Dedifferentiated amniotic fluid mesenchymal stem cell (primary cell): Measurements from ENCODE around the gene EDEM1.
"Not testable (repeated sequence)": the region's sequence is repeated elsewhere in the genome, so short reads cannot be mapped to it uniquely, and the experiment has no call there.

ENCODE experiments used
- DNase-seq: peaks from one replicate; pipeline ENCODE4 v3.0.0-alpha.2; 2016; ENCODE audit errors: extremely low spot score

EDEM1 gene

DNA sequence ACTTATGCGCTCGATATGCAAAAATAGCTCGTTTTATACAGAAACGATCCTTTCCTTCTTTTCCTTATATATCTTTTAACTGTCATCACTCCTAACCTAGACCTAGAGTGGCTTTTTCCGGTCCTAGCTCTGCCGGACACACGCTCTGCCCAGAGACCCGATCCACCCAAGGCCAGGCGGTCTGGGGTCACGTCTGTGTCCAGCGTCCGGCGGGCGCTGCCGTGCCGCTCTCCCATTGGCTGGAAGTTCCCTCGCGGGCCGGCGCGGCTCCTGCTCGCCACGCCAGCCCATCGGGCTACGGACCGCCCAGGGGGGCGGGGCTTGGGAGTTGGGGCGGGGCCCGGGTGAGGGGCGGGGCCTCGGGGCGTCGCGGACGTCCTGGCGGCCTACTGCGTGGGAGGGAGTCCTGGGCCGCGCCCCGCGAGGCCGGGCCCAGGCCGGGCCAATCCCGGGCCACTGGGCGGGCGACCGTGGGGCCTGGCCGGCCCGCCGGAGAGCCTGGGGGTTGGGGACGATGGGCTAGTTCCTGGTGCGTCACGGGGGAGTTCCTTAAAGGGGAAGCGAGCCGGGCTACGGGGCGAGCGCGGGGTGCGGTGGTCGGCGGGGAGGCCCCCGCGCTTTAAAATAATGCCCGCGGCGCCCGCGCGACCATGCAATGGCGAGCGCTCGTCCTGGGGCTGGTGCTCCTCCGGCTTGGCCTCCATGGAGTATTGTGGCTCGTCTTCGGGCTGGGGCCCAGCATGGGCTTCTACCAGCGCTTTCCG, at the start of gene EDEM1:
TSS of gene EDEM1 (plus strand) at position 552 of the 764 bp plus-strand sequence. CDS start at position 651, 99 bp downstream.
- DNase-seq: peak; percentile 92

DNA sequence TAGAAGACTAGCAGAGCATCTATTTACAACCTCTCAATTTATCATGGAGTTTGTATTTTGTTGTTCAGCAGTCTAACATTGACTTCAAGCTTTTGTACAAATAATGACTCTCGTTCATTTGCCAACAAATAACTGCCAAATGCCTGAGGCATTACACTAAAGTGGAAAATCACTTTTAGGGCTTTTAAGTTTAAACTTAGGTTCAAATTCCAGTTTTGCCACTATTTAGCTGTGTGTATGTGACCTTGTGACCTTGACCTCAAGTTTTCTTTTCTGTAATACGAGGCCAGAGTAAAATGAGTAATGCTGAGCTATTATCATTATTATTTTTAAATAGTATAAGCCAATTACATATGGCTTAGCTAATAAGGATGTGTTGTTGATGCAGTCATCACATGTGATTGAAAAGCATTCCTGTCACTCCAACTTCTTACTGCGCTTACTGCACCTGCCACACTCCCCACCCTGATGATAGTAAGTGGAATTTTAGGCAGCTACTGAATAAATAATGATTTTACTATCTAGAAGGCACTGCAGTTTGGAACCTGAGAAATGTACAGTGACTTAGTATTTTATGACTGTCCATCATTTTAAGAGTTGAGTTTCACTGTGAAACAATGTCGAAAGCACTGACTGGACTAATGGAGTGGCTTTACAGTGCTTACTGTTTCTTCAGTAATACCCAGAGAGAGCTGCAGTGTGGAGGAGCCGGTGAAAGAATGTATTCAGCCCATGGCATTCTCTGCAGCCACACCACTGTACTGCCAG, 49.1 kb upstream of the EDEM1 start:
- peak; percentile 25 for DNase-seq

DNA sequence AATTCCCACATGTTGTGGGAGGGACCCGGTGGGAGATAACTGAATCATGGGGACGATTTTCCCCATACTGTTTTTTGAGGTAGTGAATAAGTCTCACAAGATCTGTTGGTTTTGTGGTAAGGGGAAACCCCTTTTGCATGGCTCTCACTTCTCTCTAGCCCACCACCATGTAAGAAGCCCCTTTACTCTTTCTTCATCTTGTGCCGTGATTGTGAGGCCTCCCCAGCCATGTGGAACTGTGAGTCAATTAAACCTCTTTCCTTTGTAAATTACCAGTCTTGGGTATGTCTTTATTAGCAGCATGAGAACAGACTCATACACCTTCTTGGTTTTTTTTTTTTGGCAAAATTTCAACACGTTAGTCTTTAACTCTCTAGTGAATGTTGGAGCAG, 47.3 kb upstream of the EDEM1 start:
- DNase-seq: no peak

DNA sequence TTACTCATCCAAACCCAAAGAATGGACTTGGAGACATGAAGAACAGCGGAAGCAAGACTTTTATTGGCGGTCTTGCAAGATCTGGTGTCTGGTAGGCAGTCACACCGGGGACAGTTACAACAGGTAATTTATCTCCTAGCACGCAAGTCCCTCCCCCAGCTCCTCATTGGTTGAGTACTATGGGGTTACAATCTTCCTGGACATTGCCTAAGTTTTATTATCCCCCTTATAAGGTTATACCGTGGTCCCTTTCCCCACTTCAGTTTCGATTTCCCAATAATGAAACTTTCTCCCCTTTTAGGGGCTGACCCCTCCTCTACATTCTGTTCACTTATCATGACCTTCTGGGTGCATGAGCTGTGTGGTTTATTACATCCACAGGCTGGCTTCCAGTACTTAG, 46.7 kb upstream of the EDEM1 start:
- no peak for DNase-seq

DNA sequence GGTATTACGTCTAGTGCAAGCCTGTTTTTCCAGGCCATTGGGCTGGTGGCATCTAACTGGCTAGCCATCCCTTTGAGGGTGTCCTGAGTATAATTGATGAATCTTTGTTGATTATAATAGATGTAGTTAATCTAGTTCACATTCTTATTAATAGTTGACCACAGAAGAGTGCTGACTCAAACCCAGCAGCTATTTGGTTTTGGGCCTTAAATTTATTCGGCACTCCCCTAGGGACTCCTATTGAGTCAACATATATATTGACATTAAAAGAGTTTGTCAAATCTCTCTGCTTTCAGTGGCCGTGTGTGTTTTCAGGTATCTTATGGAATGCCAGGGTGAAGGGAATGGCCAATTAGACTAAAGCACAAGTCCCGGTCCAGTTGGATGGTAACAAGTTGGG, 45.7 kb upstream of the EDEM1 start:
- DNase-seq: no peak

DNA sequence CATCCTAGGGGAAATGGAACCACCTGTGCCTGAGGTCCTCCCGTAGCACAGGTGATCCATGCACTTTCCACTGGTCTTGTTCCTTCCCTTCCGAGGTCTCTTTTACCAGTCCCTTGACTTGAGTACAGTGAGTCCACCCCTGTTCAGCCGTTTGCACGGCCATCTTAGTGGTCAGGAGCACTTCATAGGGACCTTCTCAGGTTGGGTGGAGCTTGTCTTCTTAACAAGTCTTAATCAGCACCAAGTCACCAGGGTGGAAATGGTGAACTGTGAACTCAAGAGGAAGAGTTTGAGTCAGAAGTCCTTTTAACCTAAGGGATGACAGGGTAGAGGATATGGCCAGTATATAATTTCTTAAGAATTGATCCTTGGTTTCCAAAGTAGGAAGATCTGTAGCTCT, 44.0 kb upstream of the EDEM1 start:
- no peak for DNase-seq

DNA sequence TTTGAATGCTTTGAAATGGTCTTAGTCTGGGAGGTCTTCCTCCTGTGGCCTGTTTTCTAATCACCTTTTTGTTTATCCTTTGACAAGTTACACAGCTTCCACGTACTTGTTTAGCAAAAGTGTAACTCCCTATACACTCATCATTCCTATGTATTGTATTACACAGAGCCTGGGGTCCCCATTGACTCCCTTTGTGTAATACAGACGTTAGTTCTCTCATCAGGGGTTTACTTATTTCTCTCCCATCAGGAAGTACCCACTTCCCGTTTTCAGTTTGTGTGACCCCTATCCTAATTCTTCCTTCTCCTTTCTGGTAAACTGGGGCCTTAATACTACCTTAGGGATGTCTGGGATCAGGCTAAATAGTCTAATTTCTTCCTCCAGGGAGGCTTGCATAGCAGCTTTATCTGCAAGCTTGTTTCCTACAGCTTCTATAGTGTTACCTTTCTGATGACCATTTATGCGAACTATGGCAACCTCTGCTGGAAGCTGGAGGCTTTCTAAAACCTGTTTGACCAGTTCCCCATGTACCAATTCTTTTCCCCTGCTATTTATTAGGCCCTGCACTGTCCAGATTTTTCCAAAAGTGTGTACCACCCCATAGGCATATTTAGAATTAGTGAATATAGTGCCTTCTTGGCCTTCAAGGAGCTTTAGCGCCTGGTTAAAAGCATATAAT, 43.1 kb upstream of the EDEM1 start:
- no peak for DNase-seq

DNA sequence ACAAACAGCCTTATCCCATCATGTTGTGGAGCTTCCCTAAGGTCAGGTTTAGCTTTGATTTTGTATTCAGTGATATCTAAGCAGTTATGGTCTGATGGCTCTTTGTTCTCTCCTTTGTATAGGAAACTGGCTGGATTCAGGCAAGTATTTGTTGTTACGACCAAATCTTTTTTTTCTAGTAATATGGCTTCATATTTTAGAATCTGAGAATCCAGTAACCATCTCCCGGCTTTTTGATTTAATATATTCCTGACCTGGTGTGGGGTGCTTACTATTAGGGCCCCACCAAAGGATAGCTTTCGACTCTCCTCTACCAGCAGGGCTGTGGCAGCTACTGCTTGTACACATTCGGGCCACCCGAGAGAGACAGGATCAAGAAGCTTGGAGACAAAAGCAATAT, 42.4 kb upstream of the EDEM1 start:
- no peak for DNase-seq

DNA sequence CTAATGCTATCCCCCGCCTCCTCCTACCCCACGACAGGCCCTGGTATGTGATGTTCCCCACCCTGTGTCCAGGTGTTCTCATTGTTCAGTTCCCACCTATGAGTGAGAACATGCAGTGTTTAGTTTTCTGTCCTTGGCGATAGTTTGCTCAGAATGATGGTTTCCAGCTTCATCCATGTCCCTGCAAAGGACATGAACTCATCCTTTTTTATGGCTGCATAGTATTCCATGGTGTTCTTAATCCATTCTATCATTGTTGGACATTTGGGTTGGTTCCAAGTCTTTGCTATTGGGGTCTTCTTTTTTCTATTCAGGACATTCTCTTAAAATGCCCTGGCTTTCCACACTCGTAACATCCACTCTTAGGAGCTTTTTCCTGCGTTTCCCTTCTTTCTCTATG, 40.4 kb upstream of the EDEM1 start:
- DNase-seq: not testable (repeated sequence)

DNA sequence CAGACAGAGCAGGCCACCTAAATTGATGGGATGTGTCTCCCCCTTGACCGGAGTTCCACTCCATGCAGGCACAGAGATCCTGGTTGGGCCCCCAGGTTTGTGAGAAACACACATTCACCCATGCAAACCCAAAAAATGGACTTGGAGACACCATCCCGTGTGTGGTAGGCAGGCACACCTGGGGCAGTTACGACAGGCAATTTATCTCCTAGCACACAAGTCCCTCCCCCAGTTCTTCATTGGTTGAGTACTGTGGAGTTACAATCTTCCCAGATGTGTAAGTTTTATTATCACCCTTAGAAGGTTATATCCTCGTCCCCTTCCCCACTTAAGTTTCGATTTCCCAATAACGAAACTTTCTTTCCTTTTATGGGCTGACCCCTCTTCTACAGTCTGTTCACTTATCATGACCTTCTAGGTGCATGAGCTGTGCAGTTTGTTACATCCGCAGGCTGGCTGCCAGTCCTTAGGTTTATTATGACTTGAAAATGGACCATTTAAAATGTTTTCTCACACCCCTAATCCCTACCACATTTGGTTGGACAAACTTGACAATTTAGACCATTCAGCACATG, 38.1 kb upstream of the EDEM1 start:
- DNase-seq: no peak

DNA sequence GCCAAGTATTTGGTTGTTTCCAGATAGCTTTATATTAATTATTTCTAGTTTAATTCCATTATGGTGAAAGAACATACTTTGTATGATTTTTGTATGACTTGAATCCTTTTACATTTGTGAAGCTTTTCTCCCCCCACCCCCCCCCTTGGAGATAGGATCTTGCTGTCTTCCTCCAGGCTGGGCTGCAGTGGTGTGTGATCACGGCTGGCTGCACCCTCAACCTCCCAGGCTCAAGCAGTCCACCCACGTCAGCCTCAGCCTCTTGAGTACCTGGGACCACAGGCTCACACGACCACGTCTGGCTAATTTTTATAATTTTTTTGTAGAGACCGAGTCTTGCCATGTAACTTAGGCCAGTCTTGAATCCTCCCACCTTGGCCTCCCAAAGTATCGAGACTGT, 35.9 kb upstream of the EDEM1 start:
- DNase-seq: no peak

DNA sequence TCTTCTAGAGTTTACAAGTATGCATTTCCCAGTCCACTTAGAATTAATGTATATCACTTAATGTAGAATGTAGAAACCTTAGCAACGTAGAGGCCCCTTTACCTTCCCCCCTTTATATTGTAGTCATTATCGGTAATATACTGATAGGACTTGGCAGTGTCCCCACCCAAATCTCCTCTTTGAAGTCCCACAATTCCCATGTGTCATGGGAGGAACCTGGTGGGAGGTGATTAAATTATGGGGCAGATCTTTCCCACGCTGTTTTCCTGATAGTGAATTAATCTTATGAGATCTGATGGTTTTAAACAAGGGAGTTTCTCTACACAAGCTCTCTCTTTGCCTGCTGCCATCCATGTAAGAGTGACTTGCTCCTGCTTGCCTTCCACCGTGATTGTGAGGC, 34.4 kb upstream of the EDEM1 start:
- no peak for DNase-seq

DNA sequence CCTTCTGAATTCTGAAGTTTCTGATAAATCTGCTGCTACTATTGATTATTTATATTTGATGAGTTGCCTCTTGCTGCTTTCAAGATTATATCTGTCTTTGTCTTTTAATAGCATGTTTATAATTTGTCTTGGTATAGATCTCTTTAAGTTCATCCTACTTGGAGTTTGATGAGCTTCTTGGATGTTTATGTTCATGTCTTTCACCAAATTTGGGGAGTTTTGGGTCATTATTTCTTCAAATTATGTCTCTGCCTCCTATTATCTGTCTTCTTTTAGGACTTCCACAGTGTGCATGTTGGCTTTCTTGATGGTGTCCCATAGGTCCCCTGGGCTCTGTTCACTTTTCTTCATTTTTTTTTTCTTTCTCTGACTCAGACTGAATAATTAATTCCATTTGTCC, 32.3 kb upstream of the EDEM1 start:
- DNase-seq: no peak

DNA sequence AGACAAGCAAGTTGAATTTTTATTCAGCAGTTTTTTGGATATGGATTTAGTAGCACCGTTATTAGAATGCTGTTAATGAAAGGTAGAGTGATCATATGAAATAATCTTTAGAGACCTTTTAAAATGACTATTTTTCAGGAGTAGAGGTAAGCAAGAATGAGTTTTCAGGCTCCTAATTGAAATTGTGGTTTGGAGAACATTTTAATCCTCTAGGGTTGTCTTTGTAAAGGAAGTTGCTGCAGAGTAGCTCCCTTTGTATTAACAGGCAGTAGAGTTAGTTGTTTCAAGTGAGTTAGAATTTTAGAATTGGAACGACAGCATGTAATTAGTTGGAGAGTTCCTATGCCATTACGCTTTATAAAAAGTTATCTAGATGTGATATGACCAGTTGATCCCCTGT, 27.2 kb upstream of the EDEM1 start:
- no peak for DNase-seq

DNA sequence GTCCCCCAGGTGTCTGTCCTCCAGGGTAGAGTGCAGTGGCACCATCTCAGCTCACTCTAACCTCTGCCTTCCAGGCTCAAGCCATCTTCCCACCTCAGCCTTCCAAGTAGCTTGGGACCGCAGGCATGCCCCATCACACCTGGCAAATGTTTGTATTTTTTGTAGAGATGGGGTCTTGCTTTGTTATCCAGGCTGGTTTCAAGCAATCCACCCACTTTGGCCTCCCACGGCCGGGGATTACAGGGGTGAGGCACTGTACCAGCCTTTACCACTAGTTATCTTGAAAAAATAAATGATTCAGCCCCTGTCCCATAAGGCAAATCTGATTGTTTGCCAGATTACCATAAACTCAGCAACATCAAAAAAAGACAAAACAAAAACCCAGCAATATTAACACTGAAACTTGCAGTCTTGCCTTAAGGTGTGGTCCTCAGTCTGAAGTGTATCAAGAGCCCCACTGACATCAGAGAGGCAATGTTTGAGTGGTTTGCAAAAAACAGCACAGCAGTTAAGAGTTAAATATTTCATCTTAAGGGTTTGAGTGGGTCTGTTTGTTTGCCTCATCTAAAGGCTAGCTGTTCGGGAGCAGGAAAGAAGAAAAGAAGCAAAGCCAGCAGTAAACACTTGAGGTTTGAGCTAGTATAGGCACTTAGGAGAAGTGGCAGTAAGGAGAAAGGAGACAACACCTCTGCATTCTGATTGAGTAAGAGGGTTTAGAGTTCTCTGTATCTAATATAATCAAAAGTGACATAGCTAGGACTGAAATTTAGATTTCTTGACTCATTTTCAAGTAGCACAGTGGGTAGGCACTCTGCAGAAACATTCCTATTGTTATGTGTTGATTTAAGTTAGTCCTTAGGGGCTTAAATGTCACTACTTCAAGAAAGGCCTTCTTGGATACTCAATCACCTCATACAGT, 26.3 kb upstream of the EDEM1 start:
- DNase-seq: no peak

DNA sequence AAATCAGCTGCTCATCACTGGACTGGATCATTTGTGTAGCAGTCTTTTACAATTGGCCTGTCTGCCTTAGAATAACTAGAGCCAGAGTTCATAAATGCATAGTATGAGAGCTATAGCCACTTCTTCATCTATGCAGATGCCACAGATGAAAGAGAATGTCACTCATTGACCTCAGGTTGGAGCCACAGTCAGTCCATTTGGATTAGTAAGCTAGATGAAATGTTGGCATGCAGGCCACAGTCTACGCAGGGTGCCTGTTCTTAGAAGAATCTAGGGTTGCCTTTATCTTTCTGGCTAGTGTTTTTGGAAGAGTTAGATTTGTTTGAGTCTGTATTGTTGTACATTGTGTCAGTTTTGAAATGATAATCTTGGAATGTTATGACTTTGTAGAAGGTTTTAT, 25.4 kb upstream of the EDEM1 start:
- DNase-seq: peak; percentile 24

DNA sequence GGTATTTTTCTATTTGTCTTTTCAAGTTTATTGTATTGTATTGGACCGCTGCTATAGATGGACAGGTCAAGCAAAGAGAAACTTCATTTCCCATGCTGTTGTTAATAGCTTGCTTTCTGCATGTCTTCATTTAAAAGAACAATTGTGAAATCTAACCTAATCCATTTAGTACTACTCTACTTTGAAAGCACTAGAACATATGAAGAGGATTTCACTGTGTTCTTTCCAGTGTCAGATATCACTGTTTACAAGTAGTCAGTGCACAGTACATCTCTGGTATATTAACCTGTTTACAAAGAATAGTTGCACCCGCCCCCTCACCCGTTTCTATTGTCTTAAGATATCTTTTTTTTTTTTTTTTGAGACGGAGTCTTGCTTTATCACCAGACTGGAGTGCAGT, 21.8 kb upstream of the EDEM1 start:
- DNase-seq: no peak

DNA sequence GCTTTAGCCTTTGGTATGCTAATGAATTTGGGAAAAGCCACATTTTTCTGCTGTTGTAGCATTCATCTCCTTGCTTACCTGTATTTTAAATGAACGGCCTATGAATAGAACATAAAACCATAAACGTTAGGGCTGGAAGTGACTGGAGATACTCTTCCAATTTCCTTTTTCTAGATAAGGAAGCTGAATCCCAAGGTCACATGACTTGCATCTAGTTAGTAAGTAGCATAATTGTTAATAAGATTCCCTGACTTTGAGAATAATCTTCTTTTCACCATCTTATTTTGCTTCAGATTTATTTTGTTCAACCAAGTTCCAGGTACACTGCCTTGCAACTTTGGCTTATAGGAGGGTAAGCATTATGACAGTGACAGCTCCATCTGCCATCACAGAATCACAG, 20.7 kb upstream of the EDEM1 start:
- DNase-seq: no peak

DNA sequence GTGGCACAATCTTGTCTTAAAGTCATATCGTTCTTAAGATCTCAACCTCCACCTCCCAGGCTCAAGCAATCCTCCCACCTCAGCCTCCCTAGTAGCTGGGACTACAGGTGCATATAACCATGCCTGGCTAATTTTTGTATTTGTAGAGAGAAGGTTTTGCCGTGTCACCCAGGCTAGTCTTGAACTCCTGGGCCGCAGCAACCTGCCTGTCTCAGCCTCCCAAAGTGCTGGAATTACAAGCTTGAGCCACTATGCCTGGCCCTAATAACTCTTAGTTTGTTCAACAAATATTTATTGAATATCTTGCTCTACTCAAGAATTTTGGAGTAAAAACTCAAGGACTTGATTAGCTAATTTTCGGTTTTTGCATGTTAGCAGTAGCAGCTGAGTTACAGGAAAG, 19.4 kb upstream of the EDEM1 start:
- no peak for DNase-seq

DNA sequence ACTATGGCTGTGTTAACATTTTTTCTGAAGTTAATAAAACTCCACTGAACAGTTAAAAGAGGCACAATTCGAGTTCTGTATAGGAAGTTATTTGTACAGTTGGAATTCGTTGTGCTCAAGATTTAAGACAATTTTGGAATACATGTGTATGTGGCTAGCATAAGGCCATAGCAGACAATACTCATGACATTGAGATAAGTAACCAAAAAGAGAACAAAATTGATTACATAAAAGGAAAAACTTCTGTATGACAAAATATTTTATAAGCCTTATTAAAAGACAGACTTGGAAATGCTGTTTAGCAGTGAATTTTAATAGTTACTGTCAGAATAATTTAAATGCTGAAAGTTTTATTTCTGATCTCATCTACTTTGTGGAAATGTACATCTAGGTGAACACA, 17.7 kb upstream of the EDEM1 start:
- DNase-seq: no peak

DNA sequence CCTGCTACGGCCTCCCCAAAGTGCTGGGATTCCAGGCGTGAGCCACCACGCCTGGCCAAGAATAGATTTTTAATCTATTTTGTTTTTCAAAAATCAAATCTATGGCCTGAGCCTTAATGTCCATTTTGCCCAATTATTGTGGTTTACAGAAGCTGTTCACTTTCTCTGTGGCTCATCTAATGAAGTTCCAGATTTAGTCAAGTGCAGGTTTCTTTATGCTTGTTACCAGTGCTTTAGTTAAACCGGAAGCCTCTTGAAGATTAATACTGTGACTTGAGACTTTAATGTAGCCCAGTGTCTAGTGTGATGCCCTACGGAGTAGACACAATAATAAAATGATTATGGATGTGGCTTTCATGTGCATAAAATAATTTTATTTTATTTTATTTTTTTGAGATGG, 16.5 kb upstream of the EDEM1 start:
- no peak for DNase-seq
